ENCODE data around the gene RERGL.

- TF ChIP-seq POLR2A (IDR thresholded peaks at IDR 0.05; ENCODE audit: borderline replicate concordance, extremely low read depth, insufficient read depth, insufficient read length), result no peak
- TF ChIP-seq CTCF (IDR thresholded peaks at IDR 0.05 in 2 of 3, conservative IDR thresholded peaks at IDR 0.05 in 1 of 3; ENCODE audit: borderline replicate concordance in 1 of 3, insufficient read depth in 1 of 3, low read depth in 2 of 3, low read length in 2 of 3), result no peak
- TF ChIP-seq ZBTB33 (IDR thresholded peaks at IDR 0.05; ENCODE audit: extremely low read depth, insufficient replicate concordance, low read length), result no peak
- no peak for TF ChIP-seq EZH2phosphoT487 (IDR thresholded peaks at IDR 0.05; ENCODE audit: borderline replicate concordance)
- no peak for TF ChIP-seq ZNF274 (IDR thresholded peaks at IDR 0.05; ENCODE audit: low read depth, low read length)
- no peak for TF ChIP-seq POLR2AphosphoS5 (IDR thresholded peaks at IDR 0.05; ENCODE audit: low read depth, low read length)
- TF ChIP-seq TCF7L2 (IDR thresholded peaks at IDR 0.05; ENCODE audit: borderline replicate concordance, extremely low read depth, insufficient read depth, insufficient read length), result no peak
- no peak for TF ChIP-seq EZH2 (IDR thresholded peaks at IDR 0.05)
- TF ChIP-seq SP1 (IDR thresholded peaks at IDR 0.05; ENCODE audit: low read depth), result no peak
- TF ChIP-seq CEBPB (IDR thresholded peaks at IDR 0.05; ENCODE audit: low read depth), result no peak
- TF ChIP-seq JUND (IDR thresholded peaks at IDR 0.05), result no peak
- no peak for TF ChIP-seq MAX (IDR thresholded peaks at IDR 0.05)
Measured at GRCh38 chr12:18079541-18080246, 10.3 kb downstream of the RERGL start.
